ENCODE measurements around the gene ZNF519.
A peak's percentile ranks its signal among the peaks of the same experiment; 100 is the strongest.

ZNF519 gene

GRCh38 chr18:14092625-14093306 lies 39.5 kb downstream of the ZNF519 start:
- no peak for DNase-seq

GRCh38 chr18:14089781-14090180 lies 42.5 kb downstream of the ZNF519 start:
- DNase-seq = no peak

DNA sequence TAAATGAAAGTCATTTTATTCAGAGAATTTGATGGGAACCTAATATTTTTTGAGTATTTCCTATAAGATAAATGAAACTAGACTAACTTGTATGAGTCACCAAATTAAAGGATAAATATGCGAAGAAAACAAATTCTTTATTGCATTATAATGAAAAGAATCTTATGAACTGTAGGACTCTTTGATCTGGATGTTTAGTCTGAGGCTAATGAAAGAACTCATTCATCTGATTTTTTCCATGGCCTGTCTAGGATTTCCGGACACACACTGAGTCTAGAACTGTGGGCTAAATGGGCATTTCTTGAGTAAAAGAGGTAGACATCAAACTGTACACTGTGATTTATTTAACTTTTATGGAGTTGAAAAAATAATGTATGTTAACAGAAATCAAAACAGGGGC lies 43.0 kb downstream of the ZNF519 start:
- no peak for DNase-seq

GRCh38 chr18:14086458-14087231 lies 45.6 kb downstream of the ZNF519 start:
- DNase-seq = no peak

- no peak for DNase-seq
Observed at GRCh38 chr18:14085770-14086457, 46.3 kb downstream of the ZNF519 start.

- no peak for DNase-seq
Observed at GRCh38 chr18:14075196-14075595, 57.0 kb downstream of the ZNF519 start.

DNA sequence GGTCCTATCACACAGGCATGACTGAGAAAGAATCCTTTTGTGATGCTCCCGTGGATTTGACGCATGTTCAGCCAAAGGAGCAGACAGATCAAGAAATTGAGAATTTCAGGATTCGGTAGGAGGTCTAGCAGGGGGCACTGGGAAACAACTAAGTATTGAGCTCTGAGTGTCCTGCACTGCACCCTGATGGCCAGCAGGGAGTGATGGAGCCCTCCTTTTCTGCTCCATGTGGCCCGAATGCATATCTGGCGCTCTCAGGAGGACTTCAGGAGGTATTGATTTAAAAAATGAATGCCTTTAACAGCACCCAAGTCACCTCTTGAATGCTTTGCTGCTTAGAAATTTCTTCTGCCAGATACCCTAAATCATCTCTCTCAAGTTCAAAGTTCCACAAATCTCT lies 58.0 kb downstream of the ZNF519 start:
- peak; percentile 7 for DNase-seq

DNA sequence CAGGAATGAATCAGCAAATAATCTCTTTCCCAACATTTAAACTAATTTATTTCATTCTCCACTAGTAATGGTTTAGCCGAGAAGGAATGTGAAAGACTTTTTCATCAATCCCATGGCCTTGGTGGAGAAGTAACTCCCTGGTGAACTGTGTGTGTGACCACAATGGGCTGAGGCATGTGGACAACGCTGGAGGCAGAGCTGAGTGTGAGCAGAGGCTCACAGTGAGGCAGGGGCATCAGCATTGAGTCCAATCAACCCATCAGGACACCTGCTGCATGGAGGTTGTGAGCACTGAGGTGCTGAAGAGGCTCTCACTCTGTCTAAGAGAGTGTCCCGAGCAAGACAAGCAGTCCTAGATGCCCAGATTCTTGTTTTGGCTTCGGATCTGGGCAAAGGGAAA lies 78.6 kb downstream of the ZNF519 start:
- no peak for DNase-seq

All from stimulated activated CD4-positive, alpha-beta T cell treated with anti-CD3 and anti-CD28 coated beads, Interleukin-1b, Interleukin-23, amount 100 ng/mL, for 48 hours (primary cell).